ENCODE data around the gene ZC2HC1C. TPM values are rescaled to one million over a fixed set of nuclear protein-coding genes. Genes with fewer than 3 reads are reported as not detected.

The ZC2HC1C gene
- total and polyA plus RNA-seq, 3 donors from 2014 or later = 35.2 to 233 (median 63.5) TPM

GRCh38 chr14:75109877-75110276 is 40.4 kb downstream of the ZC2HC1C start:
- Histone ChIP-seq H3K4me1 (no peaks in the 10 kb centered on the region), H3K9me3 (no peaks in the 10 kb centered on the region), H3K36me3 (ENCODE audit: low read depth, missing control alignments) (no peaks in the 10 kb centered on the region), H3K4me3 (no peak overlapping the region), H3K27me3 (no peaks in the 10 kb centered on the region), H3K27ac (no peak overlapping the region)
- intact Hi-C loops (cut with DNase I; ENCODE audit: low total_unique reads) = no loop called here
- WGBS, 2 donors = 74 to 78% methylated on average over 2 of the region's 2 CpGs
- DNase-seq = no peak
- TF ChIP-seq POLR2A (IDR thresholded peaks at IDR 0.05) (no peak), CTCF (IDR thresholded peaks at IDR 0.05) (no peak)

DNA sequence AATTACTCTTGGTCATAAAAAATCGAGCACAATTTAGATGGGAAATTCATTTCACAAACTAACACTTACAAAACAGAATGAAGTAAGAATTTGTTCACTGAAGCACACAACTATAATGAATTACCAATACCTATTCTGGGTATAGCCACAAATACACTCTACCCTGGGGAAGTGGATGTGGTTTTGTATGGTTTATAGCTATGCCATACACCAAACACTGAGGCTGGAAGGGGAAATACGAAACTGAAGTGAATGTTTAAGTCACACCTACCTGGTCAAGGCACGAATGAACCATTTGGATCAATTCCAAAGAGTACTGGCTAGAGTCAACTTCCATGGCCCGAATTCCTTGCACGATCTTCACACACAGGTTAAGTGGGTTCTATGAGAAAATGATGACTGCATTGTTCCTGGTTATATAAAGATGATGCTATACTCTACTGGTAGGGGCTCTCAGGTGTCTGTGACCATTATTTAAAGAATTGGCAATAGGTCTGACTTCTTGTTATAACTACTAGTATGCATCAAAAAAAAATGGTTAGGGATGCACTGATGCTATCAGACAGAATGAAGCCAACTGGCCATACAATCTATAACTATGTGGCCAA is 44.6 kb downstream of the ZC2HC1C start:
- intact Hi-C loops (cut with DNase I; ENCODE audit: low total_unique reads) = no loop called here
- 82 to 88% methylated on average over 5 of the region's 5 CpGs for WGBS, 2 donors
- Histone ChIP-seq H3K36me3 (ENCODE audit: low read depth, missing control alignments) (no peaks in the 10 kb centered on the region), H3K27ac (no peak overlapping the region), H3K4me3 (no peak overlapping the region), H3K9me3 (no peaks in the 10 kb centered on the region), H3K27me3 (no peaks in the 10 kb centered on the region), H3K4me1 (no peaks in the 10 kb centered on the region)
- TF ChIP-seq CTCF (IDR thresholded peaks at IDR 0.05) = no peak
- no peak for TF ChIP-seq POLR2A (IDR thresholded peaks at IDR 0.05)
- no peak for DNase-seq

DNA sequence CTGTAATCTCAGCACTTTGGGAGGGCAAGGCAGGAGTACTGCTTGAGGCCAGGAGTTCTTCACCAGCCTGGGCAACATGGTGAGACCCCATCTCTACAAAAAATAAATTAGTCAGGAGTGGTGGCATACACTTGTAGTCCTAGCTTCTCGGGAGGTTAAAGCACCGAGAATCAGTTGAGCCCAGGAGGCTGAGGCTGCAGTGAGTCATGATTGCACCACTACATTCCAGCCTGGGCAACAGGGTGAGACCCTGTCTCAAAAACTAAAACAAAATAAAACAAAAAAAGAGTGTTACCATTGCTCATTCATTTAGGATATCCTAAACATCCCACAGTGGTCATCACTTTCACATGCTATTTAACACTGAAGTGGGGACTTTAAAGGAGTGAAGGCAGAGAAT is 49.6 kb downstream of the ZC2HC1C start:
- WGBS, 2 donors = 87 to 94% methylated on average over 2 of the region's 2 CpGs
- DNase-seq = no peak
- H3K36me3 ChIP-seq (ENCODE audit: low read depth, missing control alignments) = no peaks in the 10 kb centered on the region

GRCh38 chr14:75120541-75121291 is 51.3 kb downstream of the ZC2HC1C start:
- Histone ChIP-seq H3K27ac (no peak overlapping the region), H3K4me3 (no peak overlapping the region), H3K4me1 (peaks cover 6% of the 10 kb centered on the region), H3K9me3 (no peaks in the 10 kb centered on the region), H3K27me3 (no peaks in the 10 kb centered on the region), H3K36me3 (ENCODE audit: low read depth, missing control alignments) (no peaks in the 10 kb centered on the region)
- DNase-seq = no peak
- TF ChIP-seq POLR2A (IDR thresholded peaks at IDR 0.05) (no peak), CTCF (IDR thresholded peaks at IDR 0.05) (no peak)
- 73 to 76% methylated on average over 3 of the region's 3 CpGs for WGBS, 2 donors
- intact Hi-C loops (cut with DNase I; ENCODE audit: low total_unique reads) = no loop called here

More for the DNA sequence above, 49.6 kb downstream of the ZC2HC1C start:
- TF ChIP-seq POLR2A (IDR thresholded peaks at IDR 0.05) (no peak), CTCF (IDR thresholded peaks at IDR 0.05) (no peak)
- H3K27me3 ChIP-seq = no peaks in the 10 kb centered on the region
- H3K27ac ChIP-seq = no peak overlapping the region
- no peaks in the 10 kb centered on the region for H3K9me3 ChIP-seq
- no peaks in the 10 kb centered on the region for H3K4me1 ChIP-seq
- intact Hi-C loops (cut with DNase I; ENCODE audit: low total_unique reads) = no loop called here
- no peak overlapping the region for H3K4me3 ChIP-seq

Measured in testis (tissue), 3 donors.